ENCODE results near the gene STAG3.
"Not testable (repeated sequence)": the region's sequence is repeated elsewhere in the genome, so short reads cannot be mapped to it uniquely, and the experiment has no call there.

Gene STAG3

DNA sequence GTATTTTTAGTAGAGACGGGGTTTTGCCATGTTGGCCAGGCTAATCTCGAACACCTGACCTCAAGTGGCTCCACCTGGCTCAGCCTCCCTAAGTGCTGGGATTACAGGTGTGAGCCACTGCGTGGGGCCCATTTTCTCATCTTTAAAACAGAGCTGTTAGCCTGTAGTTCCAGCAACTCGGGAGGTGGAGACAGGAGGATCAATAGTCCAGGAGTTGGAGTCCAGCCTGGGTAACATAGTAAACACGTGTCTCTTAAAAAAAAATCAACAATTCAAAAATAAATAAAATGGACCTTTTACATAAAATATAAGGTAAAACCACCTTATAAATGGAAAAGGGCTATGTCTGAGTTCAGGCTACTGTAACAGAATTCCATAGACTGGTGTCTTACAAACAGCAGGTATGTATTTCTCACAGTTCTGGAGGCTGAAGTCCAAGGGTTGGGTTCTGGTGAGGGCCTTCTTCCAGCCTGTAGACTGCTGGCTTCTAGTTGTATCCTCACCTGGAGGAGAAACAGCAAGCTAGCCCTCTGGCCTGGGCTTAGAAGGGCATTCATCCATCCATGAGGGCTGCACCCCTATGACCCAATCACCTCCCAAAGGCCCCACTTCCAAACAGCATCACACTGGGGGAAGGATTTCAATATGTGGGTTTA lies 35.0 kb downstream of the STAG3 start:
- no peak for DNase-seq

DNA sequence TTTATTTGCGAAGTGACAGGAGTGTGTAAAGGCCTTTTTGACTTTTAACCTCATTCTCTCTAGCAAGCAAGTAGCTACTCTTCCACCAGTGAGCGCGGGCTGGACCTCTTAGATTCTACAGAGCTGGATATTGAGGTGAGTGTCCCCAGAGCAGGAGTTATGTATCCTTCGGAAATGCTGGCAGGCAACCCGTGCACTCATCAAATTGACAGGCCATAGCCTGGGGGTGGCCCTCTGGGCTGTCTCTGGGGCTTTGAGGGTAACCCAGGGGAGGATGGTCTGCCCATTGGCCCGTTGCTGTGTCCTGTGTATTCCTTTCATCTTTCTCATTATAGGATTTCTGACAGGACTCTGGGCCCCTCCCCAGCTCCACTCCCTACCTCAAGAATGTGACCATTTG lies 36.0 kb downstream of the STAG3 start:
- no peak for DNase-seq

DNA sequence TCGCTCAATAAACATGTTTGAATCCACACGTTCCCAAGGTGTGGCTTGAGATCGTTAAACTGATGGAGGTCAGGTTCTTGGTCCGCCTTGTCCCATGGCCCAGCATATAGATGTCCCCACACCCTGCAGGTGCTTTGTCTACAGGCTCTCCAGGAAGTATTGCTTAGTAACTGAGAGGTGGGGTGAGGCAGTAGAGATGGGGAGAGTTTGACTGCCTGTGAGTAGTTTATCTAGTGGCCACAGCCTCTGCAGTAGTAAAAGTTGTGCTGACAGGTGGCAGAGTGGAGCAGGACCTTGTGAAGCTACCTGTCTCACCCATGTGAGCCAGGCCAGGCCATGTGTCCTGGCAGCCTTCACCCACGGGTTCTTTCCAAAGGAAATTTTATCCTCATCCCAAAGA lies 36.6 kb downstream of the STAG3 start:
- not testable (repeated sequence) for DNase-seq

GRCh38 chr7:100215895-100216294 lies 38.2 kb downstream of the STAG3 start:
- DNase-seq, result no peak

DNA sequence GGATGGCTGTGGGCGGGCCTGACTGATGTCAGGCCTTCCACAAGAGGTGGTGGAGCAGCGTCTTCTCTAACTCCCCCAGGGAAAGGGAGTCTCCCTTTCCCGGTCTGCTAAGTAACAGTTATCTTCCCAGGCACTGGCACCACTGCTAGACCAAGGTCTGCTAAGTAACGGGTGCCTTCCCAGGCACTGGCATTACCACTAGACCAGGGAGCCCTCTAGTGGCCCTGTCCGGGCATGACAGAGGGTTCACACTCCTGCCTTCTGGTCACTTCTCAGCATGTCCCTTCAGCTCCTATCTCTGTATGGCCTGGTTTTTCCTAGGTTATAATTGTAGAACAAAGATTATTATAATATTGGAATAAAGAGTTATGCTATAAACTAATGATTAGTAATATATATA lies 40.2 kb downstream of the STAG3 start:
- DNase-seq, result not testable (repeated sequence)

GRCh38 chr7:100219271-100219737 lies 41.6 kb downstream of the STAG3 start:
- no peak for DNase-seq

DNA sequence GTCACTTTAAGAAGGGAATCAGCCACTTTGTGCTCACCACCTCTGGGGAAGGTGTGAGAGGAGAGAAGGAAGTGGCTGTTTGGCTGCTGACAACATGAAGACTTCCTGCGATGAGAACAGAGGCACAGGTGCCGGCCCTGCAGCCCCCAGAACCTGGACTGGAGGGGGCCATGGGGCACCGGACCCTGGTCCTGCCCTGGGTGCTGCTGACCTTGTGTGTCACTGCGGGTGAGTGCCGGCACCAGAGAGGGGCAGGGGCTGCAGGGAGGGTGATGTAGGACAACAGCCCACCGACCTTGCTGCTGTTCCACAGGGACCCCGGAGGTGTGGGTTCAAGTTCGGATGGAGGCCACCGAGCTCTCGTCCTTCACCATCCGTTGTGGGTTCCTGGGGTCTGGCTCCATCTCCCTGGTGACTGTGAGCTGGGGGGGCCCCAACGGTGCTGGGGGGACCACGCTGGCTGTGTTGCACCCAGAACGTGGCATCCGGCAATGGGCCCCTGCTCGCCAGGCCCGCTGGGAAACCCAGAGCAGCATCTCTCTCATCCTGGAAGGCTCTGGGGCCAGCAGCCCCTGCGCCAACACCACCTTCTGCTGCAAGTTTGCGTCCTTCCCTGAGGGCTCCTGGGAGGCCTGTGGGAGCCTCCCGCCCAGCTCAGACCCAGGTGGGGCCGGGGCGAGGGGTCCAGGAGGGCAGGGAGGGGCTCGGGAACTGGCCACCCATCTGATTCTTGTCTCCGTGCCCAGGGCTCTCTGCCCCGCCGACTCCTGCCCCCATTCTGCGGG lies 42.3 kb downstream of the STAG3 start, which contains the start of gene PVRIG:
Gene PVRIG, plus strand, starts transcription at position 149 of the 785 bp plus-strand sequence. Its CDS starts 22 bp downstream, at position 171.
- not testable (repeated sequence) for DNase-seq

DNA sequence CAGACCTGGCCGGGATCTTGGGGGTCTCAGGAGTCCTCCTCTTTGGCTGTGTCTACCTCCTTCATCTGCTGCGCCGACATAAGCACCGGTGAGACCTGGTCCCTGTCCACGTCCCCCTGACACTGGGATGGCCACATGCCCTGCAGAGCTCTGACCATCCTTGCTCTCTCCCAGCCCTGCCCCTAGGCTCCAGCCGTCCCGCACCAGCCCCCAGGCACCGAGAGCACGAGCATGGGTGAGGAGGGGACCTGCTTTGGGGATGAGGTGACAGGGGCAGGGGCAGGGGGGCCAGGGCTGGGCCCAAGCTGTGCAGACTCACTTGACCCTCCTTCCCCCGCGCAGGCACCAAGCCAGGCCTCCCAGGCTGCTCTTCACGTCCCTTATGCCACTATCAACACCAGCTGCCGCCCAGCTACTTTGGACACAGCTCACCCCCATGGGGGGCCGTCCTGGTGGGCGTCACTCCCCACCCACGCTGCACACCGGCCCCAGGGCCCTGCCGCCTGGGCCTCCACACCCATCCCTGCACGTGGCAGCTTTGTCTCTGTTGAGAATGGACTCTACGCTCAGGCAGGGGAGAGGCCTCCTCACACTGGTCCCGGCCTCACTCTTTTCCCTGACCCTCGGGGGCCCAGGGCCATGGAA lies 43.0 kb downstream of the STAG3 start:
- no peak for DNase-seq

GRCh38 chr7:100221231-100221718 lies 43.6 kb downstream of the STAG3 start:
- DNase-seq, result no peak

- no peak for DNase-seq
Observed at GRCh38 chr7:100221767-100222444, 44.2 kb downstream of the STAG3 start.

GRCh38 chr7:100222445-100223132 lies 44.9 kb downstream of the STAG3 start:
- DNase-seq, result no peak

GRCh38 chr7:100223376-100223927 lies 45.7 kb downstream of the STAG3 start:
- not testable (repeated sequence) for DNase-seq

- DNase-seq, result not testable (repeated sequence)
Observed at GRCh38 chr7:100224891-100225290, 47.2 kb downstream of the STAG3 start.

GRCh38 chr7:100234660-100235317 lies 57.1 kb downstream of the STAG3 start:
- DNase-seq, result not testable (repeated sequence)

GRCh38 chr7:100239975-100240374 lies 62.3 kb downstream of the STAG3 start:
- DNase-seq, result not testable (repeated sequence)

DNA sequence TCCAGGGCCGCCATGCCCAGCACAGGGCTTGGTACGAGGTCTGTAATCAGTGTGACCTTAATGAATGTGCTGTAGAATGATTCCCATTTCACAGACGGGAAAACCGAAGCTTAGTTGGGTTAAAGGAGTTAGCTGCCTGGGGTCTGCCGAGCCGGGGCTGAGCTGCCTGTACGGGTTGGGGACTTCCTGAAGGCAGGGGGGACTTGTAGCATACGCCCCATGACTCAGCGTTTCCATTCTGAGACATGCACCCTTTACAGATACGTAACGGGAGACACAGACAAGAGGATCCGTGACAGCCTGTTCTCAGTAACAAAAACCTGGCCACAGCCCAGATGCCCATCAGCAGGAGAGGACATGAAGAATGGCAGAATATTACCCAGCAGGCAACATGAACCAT lies 65.7 kb downstream of the STAG3 start:
- not testable (repeated sequence) for DNase-seq

- not testable (repeated sequence) for DNase-seq
Observed at GRCh38 chr7:100244988-100245605, 67.4 kb downstream of the STAG3 start.

DNA sequence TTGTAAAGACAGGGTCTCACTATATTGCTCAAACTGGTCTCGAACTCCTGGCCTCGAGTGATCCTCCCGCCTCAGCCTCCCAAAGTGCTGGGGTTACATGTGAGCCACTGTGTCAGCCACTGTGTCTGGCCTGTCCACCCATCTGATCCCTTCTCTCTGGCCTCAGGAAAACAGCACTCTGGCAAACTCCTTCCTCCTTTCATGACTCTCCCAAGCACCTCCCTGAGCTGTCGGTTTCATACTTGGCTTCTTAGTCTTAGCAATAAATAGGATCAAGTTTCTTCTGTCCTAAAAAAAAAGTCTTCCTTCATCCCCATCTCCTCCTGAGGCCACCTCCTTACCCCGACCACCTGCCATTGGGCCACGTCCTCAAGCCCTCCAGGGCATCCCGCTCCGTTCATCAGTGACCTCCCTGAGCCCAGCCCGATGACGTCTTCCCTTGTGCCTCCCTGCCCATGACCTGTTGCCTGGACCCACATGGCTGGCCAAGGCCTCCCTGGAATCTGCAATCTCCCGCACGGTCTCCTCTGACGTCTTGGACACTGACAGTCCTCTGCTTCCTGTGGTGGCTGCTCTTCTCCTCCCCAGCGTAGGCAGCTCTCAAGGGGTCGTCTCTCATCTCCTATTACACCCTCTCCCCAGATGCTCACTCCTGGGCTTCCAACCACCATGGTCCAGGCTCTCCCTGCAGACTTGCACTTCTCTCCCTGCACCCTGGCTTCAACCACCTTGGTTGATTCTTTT lies 68.6 kb downstream of the STAG3 start:
- DNase-seq, result not testable (repeated sequence)

DNA sequence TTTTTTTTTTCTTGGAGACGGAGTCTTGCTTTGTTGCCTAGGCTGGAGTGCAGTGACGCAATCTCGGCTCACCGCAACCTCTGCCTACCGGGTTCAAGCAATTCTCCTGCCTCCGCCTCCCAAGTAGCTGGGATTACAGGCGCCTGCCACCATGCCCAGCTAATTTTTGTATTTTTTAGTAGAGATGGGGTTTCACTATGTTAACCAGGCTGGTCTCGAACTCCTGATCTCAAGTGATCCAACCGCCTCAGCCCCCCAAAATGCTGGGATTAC lies 69.1 kb downstream of the STAG3 start:
- DNase-seq, result not testable (repeated sequence)

- no peak for DNase-seq
Observed at GRCh38 chr7:100247152-100247757, 69.5 kb downstream of the STAG3 start.
